Right atrium auricular region (tissue), 2 donors: ENCODE data around the gene SLC27A4. TPM values are rescaled to one million over a fixed set of nuclear protein-coding genes. Genes with fewer than 3 reads are reported as not detected.

Experiments
- DNase-seq: peaks from one replicate; pipeline ENCODE4 v3.0.0-alpha.2; 2019; ENCODE audit warnings: low spot score
- H3K27ac ChIP-seq, 2 donors: fragments of 200-600 bp; sonication (generic); 1 replicate in 1 of 2; 2 replicates in 1 of 2; pipeline ENCODE4 v1.5.1; 2016 to 2019
- H3K27me3 ChIP-seq, 2 donors: fragments of 200-600 bp; sonication (generic); one replicate each; pipeline versions ENCODE4 v1.5.1 to v1.6.0; 2017 to 2019
- H3K36me3 ChIP-seq: fragments of 200-600 bp; sonication (generic); one replicate; pipeline ENCODE4 v1.5.1; 2016
- H3K4me1 ChIP-seq, 2 donors: fragments of 200-600 bp; sonication (generic); one replicate each; pipeline versions ENCODE4 v1.5.1 to v1.6.0; 2017 to 2019
- H3K4me3 ChIP-seq, 2 donors: fragments of 200-600 bp; sonication (generic); 1 replicate in 1 of 2; 2 replicates in 1 of 2; pipeline ENCODE4 v1.5.1; 2017 to 2019; ENCODE audit warnings: mild to moderate bottlenecking in 1 of 2, moderate library complexity in 1 of 2
- H3K9me3 ChIP-seq, 2 donors: fragments of 200-600 bp; sonication (generic); one replicate each; pipeline ENCODE4 v1.5.1; 2019
- total RNA-seq, 2 donors: library from RNA; depleted of rRNA; stranded (reverse); fragments of >200 nt; gene quantifications; one replicate each; pipeline ENCODE4 v1.1.0, GENCODE V29; 2016
- TF ChIP-seq, protein P1 (sequence below), 2 donors: fragments of 200-600 bp; sonication (generic); IDR thresholded peaks; one replicate each; pipeline ENCODE4 v1.5.1; 2019; ENCODE audit warnings: antibody characterized with exemption in 2 of 2

SLC27A4 gene
- total RNA-seq, 2 donors from 2014 or later: 16.6 to 26.9 TPM

DNA sequence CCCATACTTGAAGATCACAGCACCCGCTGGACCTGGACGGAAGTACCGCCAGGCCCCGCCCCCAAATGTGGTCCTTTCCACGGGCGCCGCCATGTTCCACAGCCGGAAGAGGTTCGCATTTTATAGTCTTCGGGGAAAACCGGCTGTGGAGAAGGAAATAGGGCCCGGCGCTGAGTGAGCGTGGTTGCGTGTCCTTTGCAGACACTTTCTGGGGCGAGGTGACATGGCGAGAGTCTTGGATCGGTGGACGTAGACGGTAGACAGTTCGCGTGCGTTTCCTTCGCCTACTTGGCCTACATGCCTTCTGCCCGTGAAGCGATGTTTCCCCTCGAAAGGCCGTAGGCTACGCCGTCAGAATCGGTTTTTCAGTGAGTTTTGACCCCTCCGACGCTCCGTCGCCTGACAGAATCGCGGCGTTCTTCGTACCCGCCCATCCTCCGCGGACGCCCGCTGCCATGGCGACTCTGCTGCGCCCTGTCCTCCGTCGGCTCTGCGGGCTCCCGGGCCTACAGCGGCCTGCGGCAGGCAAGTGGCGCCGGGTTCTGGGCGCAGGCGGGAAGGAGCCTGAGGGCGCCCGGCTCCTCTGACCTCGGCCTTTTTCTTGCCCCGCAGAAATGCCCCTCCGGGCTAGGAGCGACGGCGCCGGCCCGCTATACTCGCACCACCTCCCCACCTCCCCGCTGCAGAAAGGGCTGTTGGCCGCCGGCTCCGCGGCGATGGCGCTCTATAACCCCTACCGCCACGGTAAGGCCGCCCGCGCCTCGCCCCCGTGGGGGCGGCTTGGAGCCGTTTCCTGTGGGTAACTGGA, 17.7 kb upstream of the SLC27A4 start, which contains the start of the genes COQ4 and TRUB2:
Gene COQ4 (plus strand): TSS at position 436 of the 808 bp plus-strand sequence. CDS start 20 bp downstream, at position 456.
Gene TRUB2 (minus strand): TSS at position 44 of the 808 bp plus-strand sequence. CDS start 39 bp downstream, at position 5.
- H3K36me3 ChIP-seq: peaks cover 8% of the 10 kb centered on the region

DNA sequence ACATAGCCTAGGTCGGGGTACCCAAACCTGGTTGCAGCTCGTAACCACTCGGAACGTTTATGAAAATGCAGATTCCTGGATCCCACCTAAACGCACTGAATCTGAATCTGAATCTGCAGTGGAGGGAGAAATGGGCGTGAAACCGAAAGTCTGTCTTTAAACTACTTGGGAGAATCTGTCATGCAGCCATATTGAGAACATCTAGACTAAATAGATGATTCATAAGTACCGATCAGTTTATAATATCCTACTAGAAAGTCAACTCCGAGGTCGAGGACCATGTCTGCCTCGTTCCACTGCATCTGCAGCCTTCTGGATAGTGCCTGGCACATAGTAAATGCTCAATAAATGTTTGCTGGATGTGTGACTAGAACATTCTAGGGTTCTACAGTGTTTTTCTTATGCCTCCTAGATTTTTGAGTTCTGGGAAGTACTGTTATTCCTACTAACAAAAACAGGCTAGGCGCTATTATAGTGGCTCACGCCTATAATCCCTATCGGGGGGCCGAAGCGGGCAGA, 17.1 kb upstream of the SLC27A4 start:
- no peaks in the 10 kb centered on the region for H3K27me3 ChIP-seq
- H3K4me1 ChIP-seq: peaks cover 0 to 38% of the 10 kb centered on the region in 2 donors
- peak overlapping the region; percentile 93 to 94 for H3K27ac ChIP-seq
- TF ChIP-seq, protein P1, sequence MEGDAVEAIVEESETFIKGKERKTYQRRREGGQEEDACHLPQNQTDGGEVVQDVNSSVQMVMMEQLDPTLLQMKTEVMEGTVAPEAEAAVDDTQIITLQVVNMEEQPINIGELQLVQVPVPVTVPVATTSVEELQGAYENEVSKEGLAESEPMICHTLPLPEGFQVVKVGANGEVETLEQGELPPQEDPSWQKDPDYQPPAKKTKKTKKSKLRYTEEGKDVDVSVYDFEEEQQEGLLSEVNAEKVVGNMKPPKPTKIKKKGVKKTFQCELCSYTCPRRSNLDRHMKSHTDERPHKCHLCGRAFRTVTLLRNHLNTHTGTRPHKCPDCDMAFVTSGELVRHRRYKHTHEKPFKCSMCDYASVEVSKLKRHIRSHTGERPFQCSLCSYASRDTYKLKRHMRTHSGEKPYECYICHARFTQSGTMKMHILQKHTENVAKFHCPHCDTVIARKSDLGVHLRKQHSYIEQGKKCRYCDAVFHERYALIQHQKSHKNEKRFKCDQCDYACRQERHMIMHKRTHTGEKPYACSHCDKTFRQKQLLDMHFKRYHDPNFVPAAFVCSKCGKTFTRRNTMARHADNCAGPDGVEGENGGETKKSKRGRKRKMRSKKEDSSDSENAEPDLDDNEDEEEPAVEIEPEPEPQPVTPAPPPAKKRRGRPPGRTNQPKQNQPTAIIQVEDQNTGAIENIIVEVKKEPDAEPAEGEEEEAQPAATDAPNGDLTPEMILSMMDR (IDR thresholded peaks at IDR 0.05): no peak
- H3K4me3 ChIP-seq: peak overlapping the region; percentile 68 to 99
- DNase-seq: no peak
- peaks cover 11% of the 10 kb centered on the region for H3K36me3 ChIP-seq
- H3K9me3 ChIP-seq: no peaks in the 10 kb centered on the region

More for the DNA sequence above, 17.7 kb upstream of the SLC27A4 start, which contains the start of the genes COQ4 and TRUB2:
- Histone ChIP-seq H3K27me3 (no peaks in the 10 kb centered on the region), H3K4me3 (peak within 1 kb of the TSS; percentile 68 to 99), H3K4me1 (peaks cover 0 to 38% of the 10 kb centered on the region in 2 donors), H3K9me3 (no peaks in the 10 kb centered on the region), H3K27ac (peak within 1 kb of the TSS; percentile 93 to 94)
- TF ChIP-seq, protein P1 (IDR thresholded peaks at IDR 0.05): no peak
- DNase-seq: peak; percentile 95

- Histone ChIP-seq H3K27me3 (no peaks in the 10 kb centered on the region), H3K27ac (no peak overlapping the region), H3K36me3 (peaks cover 5% of the 10 kb centered on the region), H3K4me1 (peaks cover 0 to 38% of the 10 kb centered on the region in 2 donors), H3K9me3 (no peaks in the 10 kb centered on the region), H3K4me3 (peak overlapping the region; percentile 68 to 99)
- DNase-seq: no peak
- TF ChIP-seq, protein P1 (IDR thresholded peaks at IDR 0.05): no peak
Observed at GRCh38 chr9:128323791-128324190, 16.5 kb upstream of the SLC27A4 start.

DNA sequence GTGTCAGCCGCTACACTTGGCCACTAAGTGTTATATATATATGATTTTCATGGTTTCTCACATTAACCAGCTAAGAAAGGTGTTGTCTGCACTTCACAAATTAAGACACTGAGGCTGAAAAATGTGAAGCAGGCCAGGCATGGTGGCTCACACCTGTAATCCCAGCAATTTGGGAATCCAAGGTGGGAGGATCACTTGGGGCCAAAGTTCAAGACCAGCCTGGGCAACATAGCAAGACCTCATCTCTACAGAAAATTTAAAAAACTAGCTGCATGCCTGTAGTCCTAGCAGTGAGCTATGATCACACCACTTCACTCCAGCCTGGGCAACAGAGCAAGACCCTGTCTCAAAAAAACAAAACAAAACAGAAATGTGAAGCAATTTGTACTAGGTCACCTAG, 15.9 kb upstream of the SLC27A4 start:
- TF ChIP-seq, protein P1 (IDR thresholded peaks at IDR 0.05): no peak
- peaks cover 0 to 38% of the 10 kb centered on the region in 2 donors for H3K4me1 ChIP-seq
- no peak overlapping the region for H3K27ac ChIP-seq

GRCh38 chr9:128325629-128326028, 14.7 kb upstream of the SLC27A4 start:
- TF ChIP-seq, protein P1 (IDR thresholded peaks at IDR 0.05): no peak
- Histone ChIP-seq H3K27me3 (no peaks in the 10 kb centered on the region), H3K27ac (peak overlapping the region; percentile 32 to 57), H3K9me3 (no peaks in the 10 kb centered on the region), H3K4me3 (no peak overlapping the region), H3K36me3 (peaks cover 4% of the 10 kb centered on the region), H3K4me1 (peaks cover 0 to 38% of the 10 kb centered on the region in 2 donors)
- no peak for DNase-seq

More for the DNA sequence above, 15.9 kb upstream of the SLC27A4 start:
- no peak overlapping the region for H3K4me3 ChIP-seq
- H3K9me3 ChIP-seq: no peaks in the 10 kb centered on the region
- no peaks in the 10 kb centered on the region for H3K27me3 ChIP-seq
- peaks cover 4% of the 10 kb centered on the region for H3K36me3 ChIP-seq
- DNase-seq: no peak
